GM18520 (cell line): Measurements from ENCODE around the gene BLVRA.
A peak's percentile ranks its signal among the peaks of the same experiment; 100 is the strongest.
"Not testable (repeated sequence)": the region's sequence is repeated elsewhere in the genome, so short reads cannot be mapped to it uniquely, and the experiment has no call there.

Source experiments
- ATAC-seq: cut with Tn5 transposase; IDR thresholded peaks from one replicate; pipeline ENCODE4 v1.9.1; 2021; ENCODE audit not compliant: unreplicated experiment

BLVRA gene, protein sequence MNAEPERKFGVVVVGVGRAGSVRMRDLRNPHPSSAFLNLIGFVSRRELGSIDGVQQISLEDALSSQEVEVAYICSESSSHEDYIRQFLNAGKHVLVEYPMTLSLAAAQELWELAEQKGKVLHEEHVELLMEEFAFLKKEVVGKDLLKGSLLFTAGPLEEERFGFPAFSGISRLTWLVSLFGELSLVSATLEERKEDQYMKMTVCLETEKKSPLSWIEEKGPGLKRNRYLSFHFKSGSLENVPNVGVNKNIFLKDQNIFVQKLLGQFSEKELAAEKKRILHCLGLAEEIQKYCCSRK

DNA sequence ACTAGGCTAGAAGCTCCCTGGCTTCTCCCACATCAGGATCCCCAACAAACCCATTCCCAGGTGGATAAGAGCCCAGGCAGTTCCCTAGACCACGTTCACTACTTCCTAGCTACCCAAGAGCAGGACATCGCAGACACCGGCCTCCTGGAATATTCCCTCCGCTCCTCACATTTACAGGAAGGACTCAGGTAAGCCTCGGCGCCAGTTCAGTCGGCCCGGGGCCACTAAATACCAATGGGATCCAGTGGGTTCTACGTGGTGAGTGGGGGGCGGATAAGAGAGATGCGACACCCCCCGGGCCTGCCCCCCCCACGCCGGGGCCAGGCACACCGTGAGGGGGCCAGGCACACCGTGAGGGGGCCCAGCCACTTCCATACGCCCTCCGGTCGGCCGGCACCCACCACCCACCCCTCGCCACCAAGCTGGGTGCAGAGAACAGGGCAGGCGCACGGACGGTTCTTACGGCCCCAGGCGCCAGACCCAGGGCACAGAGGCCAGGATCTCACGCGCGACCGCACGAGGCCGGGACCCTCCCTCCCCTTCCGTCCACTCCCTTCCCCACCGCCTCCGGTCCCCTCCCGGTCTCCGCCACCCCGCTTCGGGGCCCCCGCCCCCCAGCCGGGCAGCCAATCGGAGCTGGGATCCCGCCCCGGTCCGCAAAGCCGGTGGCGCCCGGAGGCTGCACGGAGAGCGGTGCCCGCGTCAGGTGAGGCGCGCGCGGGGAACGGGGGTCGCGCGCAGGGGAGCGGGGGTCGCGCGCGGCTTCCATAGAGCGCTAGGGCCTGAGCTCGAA, at the start of gene BLVRA:
TSS of gene BLVRA (plus strand) at position 652 of the 793 bp plus-strand sequence. CDS start 12,479 bp downstream, outside the sequence.
- peak; percentile 44 for ATAC-seq

DNA sequence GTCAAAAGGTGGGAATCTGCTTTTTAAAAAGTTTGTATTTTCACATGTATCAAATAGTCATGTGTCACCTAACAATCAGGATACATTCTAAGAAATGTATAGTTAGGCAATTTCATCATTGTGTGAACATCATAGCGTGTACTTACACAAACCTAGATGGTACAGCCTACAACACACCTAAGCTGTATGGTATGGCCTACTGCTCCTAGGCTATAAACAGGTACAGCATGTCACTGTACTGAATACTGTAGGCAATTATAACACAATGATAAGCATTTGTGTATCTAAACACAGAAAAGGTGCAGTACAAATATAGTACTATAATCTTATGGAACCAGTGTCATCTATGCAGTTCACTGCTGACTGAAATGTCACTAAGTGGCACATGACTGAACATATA, 47.0 kb upstream of the BLVRA start:
- no peak for ATAC-seq

GRCh38 chr7:43715966-43716365, 42.5 kb upstream of the BLVRA start:
- not testable (repeated sequence) for ATAC-seq

GRCh38 chr7:43716598-43716997, 41.9 kb upstream of the BLVRA start:
- no peak for ATAC-seq

DNA sequence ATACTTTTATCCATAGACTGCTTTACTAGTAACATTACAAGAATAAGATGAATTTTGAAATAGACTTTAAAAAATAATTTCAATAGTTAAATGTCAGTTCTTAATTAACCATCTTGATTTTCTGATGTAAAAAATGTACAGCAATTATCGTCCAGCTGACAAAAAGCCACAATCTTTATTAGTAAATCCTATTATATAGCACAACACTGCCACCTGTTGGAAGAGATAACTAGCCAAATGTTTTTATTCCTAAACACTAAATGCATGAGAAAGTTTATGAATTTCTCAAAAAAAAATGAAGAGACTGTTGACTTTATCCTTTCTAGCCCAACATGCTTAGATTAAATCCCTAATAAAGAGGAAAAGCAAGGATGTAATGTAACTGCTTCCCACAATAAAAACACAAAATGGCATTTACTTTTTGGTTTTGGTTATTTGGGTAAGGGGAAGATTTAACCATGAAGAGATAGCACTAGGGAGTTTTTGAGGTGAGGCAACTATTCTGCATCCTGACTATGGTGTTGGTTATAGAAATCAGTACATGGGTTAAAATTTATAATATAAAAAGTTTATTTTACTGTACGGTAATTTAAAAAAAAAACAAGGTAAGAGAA, 37.2 kb upstream of the BLVRA start:
- no peak for ATAC-seq

DNA sequence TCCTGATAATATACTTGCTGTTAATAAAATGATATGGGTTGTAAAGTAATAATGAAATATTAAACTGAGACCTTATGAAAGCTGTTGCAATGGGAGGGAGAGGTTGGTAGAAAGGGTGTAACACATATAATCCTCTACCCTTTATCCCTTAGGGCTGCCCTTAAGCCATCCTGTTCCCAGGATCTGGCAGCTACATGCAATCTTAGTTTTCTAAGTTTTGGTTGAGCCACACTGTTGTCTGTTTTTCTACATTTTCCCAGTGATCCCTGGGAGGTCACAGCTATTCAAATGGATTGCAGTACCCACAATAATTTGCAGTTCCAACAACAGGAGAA, 35.5 kb upstream of the BLVRA start:
- ATAC-seq = no peak

GRCh38 chr7:43725251-43725650, 33.2 kb upstream of the BLVRA start:
- ATAC-seq = no peak

DNA sequence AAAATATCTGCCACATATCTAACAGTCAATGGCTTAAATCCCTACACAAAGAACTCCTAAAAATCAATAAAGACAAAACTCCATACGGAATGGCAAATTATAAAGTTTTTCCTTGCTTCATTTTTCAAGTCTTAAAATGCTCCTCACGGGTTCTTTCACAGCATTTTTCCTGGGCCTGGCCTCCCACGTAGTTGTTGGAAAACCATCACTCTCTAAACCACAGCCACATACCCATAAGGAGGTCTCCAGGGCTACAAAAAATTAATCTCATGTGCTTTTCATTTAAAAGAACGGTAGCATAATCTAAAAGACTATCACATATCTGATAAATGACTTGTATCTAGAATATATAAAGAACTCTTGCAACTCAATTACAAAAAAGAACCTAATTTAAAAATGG, 32.0 kb upstream of the BLVRA start:
- ATAC-seq = no peak

- ATAC-seq = no peak
These were observed 31.5 kb upstream of the BLVRA start for GRCh38 chr7:43727003-43727402.

- ATAC-seq = no peak
These were observed 31.0 kb upstream of the BLVRA start for GRCh38 chr7:43727494-43727893.

GRCh38 chr7:43729214-43729923, 29.1 kb upstream of the BLVRA start, which contains the start of gene COA1:
TSS of gene COA1 (minus strand) at chr7:43729523. CDS start at chr7:43648614, 80,909 bp downstream.
- peak; percentile 60 for ATAC-seq

DNA sequence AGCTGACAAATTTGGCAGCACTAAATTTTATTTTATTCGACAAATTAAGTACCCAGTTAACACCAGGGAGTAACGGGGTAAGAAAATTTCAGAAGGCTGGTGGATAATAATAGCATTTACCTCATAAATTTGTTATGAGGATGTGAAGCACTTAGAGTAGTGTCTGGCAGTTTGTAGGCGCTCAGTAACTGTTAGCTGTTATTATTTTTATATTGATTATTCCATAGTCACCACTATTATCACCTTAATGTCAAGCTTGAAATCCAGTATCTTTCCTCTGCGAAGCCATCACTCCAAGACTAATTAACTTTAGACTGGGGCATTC, 28.6 kb upstream of the BLVRA start:
- ATAC-seq = no peak

DNA sequence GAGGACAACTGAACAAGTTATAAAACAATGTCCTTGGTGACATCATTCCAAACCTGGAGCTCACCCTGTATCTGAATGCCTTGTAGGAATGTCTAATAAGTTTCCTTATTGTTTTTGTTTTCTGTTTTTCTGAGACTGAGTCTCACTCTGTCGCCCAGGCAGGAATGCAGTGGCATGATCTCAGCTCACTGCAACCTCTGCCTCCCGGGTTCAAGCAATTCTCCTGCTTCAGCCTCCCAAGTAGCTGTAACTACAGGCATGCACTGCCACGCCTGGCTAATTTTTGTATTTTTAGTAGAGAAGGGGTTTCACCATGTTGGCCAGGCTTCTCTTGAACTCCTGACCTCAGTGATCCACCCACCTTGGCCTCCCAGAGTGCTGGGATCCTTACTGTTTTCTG, 27.0 kb upstream of the BLVRA start:
- not testable (repeated sequence) for ATAC-seq

- ATAC-seq = not testable (repeated sequence)
These were observed 23.7 kb upstream of the BLVRA start for GRCh38 chr7:43734575-43735332.

DNA sequence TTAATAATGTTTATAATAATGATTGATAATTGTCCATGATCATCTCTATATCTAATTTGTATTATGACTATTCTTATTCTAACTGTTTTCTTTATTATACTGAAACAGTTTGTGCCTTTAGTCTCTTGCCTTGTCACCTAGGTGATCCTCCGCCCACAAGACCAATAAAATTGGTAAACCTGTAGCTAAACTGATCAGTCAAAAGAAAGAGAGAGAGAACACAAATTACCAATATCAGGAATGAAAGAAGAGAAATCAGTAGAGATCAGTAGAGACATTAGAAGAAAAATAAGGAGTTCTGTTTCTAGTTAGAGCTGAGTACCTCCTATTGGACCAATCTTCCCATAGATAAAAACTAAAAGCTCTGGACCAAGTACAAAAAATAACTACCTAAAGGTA, 23.1 kb upstream of the BLVRA start:
- ATAC-seq = peak; percentile 16

GRCh38 chr7:43735802-43736603, 22.5 kb upstream of the BLVRA start:
- peak; percentile 76 for ATAC-seq

DNA sequence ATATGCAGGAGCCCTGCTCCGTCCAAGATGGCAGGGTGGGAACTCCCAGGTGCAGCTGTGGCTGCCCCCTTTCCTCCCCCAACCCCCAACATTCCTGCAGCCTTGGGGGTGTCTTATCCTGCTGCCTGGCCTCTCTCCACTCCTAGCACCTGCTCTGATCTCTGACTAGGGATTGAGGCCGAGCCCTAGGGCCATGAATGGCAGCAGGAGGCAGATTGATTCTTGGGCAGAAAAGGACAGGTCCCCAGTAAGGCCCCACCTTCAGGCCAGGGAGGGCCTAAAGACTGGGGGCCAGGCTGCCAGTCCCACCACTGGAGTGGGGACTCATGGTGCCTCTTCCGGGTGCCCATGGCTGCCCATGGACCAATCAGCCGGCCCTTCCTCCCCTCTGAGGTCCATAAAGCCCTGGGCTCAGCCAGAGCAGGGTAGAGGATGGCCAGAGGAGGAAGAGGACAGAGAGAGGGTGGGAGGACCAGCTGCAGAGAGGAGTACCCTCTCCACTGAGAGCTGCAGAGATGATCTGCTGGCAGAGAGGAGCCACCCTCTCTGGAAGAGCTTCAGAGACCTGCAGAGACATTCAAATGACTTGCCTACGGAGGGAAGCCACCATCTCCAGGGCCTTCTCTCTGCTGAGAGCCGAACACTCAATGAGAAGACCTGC, 20.9 kb upstream of the BLVRA start:
- no peak for ATAC-seq

DNA sequence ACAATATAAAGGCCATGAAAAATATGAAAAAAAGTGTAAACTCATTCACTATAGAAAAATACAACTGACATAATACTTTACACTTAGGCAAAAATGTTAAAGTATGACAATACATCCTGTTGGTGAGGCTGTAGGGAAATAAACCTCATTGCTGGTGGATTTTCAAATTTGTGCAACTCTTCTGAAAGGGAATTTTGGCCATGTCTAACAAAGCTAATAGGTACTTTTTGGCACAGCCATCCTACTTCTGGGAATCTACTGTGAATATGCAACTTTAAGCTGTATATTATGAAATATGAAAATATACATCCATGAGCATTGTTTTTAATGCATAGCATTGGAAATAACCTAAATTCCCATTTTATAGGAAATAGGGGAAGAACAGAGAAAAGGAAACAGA, 15.8 kb upstream of the BLVRA start:
- no peak for ATAC-seq

GRCh38 chr7:43747328-43748105, 11.0 kb upstream of the BLVRA start:
- ATAC-seq = no peak
